Fibroblast of skin of right biceps (primary cell): ENCODE data around the gene MEGF8.
"Not testable (repeated sequence)": the region's sequence is repeated elsewhere in the genome, so short reads cannot be mapped to it uniquely, and the experiment has no call there.

Source experiments
- DNase-seq: peaks from one replicate; pipeline ENCODE4 v3.0.0-alpha.2; 2013

MEGF8 gene

GRCh38 chr19:42333975-42334696, 8.7 kb downstream of the MEGF8 start:
- no peak for DNase-seq

GRCh38 chr19:42334697-42335373, 9.4 kb downstream of the MEGF8 start:
- DNase-seq: no peak

DNA sequence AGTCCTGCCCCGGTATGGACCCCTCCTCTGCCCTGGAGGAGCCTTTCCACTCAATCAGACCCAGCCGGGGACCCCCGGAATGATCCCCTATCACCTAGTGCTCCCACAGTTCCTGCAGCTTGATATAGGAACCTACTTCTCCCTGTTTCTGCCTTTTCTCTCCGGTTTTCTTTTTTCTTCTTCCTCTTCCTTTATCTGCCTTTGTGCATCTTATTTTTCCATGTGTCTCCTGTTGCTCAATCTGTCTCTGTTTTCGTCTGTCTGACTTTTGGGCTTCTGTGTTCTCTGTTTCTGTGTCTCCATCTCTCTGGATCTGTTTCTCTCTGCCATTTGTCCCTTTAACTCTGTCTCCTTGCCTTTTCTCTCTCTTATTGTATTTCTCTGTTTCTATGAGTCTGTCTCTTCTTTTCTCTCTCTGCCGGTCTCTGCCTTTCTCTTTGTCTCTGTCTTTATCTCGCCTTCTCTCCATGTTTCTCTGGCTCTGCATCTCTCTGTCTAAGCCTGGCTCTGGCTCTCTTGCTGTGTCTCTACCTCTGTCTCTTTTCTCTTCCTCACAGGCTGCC, 10.0 kb downstream of the MEGF8 start:
- no peak for DNase-seq

GRCh38 chr19:42335971-42336370, 10.5 kb downstream of the MEGF8 start:
- DNase-seq: no peak

DNA sequence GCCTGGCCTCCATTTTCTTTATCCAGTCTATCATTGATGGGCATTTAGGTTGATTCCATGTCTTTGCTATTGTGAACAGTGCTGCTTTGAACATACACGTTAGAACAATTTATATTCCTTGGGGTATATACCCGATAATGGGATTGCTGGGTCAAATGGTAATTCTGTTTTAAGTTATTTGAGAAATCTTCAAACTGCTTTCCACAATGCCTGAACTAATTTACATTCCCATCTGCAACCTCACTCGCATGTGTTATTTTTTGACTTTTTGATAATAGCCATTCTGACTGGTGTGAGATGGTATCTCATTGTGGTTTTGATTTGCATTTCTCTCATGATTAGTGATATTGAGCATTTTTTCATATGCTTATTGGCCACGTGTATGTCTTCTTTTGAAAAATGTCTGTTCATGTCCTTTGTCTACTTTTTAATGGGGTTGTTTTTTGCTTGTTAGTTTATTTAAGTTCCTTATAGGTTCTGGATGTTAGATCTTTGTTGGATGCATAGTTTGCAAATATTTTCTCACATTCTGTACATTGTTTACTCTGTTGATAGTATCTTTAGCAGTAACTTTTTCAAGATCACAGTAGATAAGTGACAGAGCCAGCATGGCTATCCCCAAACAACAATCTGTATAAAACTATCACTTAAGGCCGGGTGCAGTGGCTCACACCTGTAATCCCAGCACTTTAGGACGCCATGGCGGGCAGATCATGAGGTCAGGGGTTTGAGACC, 13.9 kb downstream of the MEGF8 start:
- not testable (repeated sequence) for DNase-seq

DNA sequence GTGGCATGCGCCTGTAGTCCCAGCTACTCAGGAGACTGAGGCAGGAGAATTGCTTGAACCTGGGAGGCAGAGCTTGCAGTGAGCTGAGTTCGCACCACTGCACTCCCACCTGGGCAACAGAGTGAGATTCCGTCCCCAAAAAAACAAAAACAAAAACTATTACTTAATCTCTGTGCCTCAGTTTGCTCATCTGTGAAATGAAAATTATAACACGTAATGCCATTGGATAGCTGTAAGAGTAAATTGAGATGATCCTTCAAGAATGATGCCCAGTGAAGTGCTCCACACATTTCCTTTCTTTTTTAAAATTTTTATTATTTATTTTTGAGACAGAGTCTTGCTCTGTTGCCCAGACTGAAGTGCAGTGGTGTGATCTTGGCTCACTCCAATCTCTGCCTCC, 14.5 kb downstream of the MEGF8 start:
- DNase-seq: not testable (repeated sequence)

GRCh38 chr19:42343344-42344110, 18.1 kb downstream of the MEGF8 start:
- DNase-seq: no peak

DNA sequence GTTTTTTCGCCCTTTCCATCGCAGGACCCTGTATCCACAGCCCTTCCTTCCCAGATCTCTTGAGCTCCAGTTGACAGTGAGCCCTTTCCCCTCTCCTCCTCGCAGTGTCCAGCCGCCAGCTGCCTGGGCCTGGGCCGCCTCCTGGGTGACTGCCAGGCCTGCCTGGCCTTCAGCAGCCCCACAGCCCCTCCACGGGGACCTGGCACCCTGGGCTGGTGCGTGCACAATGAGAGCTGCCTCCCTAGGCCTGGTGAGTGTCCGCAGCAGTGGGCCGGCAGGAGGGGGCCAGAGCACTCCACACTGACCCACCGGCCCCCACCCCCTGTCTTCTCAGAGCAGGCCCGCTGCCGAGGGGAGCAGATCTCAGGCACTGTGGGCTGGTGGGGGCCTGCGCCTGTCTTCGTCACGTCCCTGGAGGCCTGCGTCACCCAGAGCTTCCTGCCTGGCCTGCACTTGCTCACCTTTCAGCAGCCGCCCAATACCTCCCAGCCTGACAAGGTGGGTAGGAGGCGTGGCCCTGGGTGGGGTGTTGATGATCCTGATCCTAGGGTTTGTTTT, 19.0 kb downstream of the MEGF8 start:
- no peak for DNase-seq

DNA sequence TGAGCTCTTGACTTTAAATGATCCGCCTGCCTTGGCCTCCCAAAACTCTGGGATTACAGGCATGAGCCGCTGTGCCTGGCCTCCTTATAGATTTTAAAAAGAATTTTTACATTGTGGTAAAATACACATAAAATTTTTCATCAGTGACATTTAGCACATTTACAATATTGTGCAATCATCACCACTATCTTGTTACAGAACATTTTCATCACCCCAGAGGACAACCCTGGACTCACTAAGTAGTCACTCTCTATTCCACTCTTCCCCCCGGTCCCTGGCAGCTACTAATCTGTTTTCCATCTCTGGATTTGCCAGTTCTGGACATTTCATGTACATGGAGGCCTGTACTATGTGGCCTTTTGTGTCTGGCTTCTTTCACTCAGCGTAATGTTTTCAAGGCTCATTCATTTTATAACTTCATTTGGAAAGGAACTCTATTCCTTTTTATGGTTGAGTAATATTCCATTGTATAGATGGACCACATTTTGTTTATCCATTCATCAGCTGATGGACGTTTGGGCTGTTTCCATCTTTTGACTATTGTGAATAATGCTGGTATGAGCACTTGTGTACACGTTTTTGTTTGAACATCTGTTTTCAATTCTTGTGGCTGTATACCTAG, 19.9 kb downstream of the MEGF8 start:
- DNase-seq: peak; percentile 32

GRCh38 chr19:42348211-42348610, 22.8 kb downstream of the MEGF8 start:
- no peak for DNase-seq

DNA sequence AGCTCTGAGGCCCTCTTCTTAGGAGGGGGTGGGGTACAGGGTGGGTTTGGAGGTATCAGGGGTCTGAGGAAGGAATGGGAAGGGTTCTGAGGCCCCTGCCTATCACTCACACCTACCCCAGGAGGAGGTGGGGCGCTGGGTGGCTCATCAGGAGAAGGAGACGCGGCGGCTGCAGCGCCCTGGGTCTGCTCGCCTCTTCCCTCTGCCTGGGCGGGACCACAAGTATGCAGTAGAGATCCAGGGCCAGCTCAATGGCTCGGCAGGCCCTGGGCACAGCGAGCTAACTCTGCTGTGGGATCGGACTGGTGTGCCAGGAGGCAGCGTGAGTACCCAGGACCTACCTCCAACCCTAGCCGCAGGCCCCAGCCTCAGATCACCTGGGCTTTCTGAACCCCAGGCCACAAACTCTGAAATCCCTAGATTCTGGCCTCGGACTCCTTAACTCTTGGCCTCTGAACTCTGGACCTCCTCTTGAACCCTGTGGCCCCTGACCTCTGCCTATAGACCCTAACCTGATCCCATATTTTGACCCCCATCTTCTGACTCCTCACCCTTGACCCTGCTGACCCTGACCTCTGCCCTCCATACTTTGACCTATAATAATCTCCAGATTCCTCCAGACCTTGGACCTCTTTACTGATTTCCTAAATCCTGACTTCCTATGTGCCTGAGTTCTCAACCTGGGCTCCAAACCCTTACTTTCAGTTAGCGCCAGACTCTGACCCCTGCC, 24.1 kb downstream of the MEGF8 start:
- no peak for DNase-seq

GRCh38 chr19:42350417-42350816, 25.0 kb downstream of the MEGF8 start:
- no peak for DNase-seq

DNA sequence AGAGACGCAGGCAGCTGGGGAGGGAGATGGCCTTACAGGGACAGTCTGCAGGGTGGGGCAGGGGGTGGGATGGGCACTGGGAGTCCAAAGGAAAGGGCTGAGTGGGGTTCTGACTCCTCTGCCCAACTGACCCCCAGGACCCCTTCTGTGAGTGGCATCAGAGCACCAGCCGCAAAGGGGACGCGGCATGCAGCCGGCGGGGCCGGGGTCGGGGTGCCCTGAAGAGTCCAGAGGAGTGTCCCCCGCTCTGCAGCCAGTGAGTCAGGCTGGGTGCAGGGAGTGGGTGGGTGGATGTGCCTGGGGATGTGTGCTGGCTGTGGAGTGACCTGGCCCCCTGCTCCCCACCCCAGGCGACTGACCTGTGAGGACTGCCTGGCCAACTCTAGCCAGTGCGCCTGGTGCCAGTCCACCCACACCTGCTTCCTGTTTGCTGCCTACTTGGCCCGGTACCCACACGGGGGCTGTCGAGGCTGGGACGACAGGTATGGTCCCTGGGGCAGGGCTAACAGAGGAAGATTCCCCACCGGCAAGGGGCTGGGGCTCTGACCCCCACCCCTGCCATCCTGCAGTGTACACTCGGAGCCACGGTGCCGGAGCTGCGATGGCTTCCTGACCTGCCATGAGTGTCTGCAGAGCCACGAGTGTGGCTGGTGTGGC, 25.8 kb downstream of the MEGF8 start:
- no peak for DNase-seq

GRCh38 chr19:42352301-42353259, 27.1 kb downstream of the MEGF8 start:
- DNase-seq: peak; percentile 22

GRCh38 chr19:42353341-42354015, 28.0 kb downstream of the MEGF8 start:
- DNase-seq: no peak

- no peak for DNase-seq
Measured at GRCh38 chr19:42355896-42356295, 30.5 kb downstream of the MEGF8 start.

- no peak for DNase-seq
Measured at GRCh38 chr19:42356686-42357085, 31.3 kb downstream of the MEGF8 start.

DNA sequence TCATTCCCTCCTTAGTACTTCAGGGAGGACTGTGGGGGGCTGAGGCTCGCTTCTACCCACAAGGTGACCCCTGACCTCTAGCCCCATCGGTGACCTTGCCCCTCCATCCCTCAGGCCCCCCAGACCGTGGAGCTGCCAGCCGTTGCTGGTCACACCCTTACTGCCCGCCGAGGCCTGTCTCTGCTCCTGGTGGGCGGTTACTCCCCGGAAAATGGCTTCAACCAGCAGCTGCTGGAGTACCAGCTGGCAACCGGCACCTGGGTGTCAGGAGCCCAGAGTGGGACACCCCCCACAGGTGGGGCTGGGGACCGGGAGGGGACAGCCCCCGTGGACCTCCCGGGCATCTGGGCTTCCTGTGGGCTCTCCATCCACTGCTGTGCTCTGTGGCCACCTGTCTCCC, 31.9 kb downstream of the MEGF8 start:
- DNase-seq: no peak
